GM03348 (cell line): ENCODE measurements around the gene FKBP1A.
"Not testable (repeated sequence)": the region's sequence is repeated elsewhere in the genome, so short reads cannot be mapped to it uniquely, and the experiment has no call there.

Source experiments
- DNase-seq: peaks from one replicate; pipeline ENCODE4 v3.0.0; 2012; ENCODE audit warnings: low spot score

FKBP1A gene

GRCh38 chr20:1363522-1363921 lies 29.3 kb downstream of the FKBP1A start:
- no peak for DNase-seq

GRCh38 chr20:1362484-1362883 lies 30.4 kb downstream of the FKBP1A start:
- DNase-seq: no peak

GRCh38 chr20:1360094-1360846 lies 32.6 kb downstream of the FKBP1A start:
- no peak for DNase-seq

DNA sequence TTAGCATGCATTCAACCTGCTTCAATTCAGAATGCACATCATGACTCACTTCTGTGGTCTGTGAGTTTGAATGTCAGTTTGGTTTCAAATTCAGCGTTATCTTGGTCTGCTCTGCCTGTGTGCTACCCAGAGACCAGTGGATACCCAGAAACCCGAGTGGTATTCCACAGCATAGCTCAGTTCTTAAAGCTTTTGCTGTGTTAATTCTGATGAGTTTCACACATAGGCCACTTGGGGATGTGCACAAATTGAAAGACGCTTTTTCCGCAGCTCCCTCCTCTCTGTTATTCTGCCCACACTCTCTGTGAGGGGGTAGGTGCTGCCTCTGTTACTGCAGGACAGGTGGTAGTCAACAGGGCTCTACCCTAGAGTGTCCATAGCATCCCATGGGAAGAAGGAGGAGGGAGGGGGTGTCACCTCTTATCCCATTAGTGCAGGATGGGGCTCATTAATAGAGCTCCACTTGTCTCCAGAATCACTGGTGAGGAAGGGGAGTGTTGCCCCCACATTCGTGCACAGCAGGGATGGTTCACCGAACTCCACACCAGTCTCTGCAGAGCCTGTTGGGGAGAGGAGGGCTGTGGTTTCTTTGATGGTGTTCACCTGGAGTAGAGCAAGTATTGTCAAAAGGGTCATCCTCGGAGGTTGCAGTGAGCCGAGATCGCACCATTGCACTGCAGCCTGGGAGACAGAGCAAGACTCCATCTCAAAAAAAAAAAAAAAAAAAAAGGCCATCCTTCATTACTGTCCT lies 34.8 kb downstream of the FKBP1A start:
- DNase-seq: no peak

GRCh38 chr20:1353956-1354355 lies 38.9 kb downstream of the FKBP1A start:
- no peak for DNase-seq

GRCh38 chr20:1346315-1346969 lies 46.4 kb downstream of the FKBP1A start:
- no peak for DNase-seq

- DNase-seq: no peak
Measured at GRCh38 chr20:1345756-1346093, 47.1 kb downstream of the FKBP1A start.

DNA sequence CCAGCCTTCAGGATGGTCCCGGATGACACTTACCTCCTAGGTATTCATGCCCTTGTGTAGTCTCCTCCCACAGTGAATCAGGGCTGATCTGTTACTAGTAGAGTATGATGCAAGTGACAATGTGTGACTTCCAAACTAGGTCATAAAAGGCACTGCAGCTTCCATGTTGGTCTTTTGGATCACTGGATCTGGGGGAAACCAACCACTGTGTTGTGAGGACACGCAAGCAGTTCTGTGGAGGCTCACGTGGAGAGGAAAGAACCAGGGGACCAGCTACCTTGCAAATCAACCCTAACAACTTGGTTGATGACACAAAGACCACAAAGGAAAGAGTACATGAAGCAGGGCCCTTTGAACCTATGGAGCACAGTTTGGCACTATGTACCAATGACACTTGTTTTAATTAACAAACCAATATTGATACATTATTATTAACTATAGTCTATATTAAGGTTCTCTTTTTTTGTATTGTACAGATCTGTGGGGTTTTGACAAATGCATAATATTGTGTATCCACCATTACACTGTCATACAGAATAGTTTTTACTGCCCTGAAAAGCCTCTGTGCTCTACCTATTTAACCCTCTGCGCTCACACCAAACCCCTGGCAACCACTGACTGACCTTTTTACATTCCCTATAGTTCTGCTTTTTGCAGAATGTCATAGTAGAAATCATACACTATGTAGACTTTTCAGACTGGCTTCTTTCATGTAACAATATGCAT lies 47.7 kb downstream of the FKBP1A start:
- DNase-seq: no peak

DNA sequence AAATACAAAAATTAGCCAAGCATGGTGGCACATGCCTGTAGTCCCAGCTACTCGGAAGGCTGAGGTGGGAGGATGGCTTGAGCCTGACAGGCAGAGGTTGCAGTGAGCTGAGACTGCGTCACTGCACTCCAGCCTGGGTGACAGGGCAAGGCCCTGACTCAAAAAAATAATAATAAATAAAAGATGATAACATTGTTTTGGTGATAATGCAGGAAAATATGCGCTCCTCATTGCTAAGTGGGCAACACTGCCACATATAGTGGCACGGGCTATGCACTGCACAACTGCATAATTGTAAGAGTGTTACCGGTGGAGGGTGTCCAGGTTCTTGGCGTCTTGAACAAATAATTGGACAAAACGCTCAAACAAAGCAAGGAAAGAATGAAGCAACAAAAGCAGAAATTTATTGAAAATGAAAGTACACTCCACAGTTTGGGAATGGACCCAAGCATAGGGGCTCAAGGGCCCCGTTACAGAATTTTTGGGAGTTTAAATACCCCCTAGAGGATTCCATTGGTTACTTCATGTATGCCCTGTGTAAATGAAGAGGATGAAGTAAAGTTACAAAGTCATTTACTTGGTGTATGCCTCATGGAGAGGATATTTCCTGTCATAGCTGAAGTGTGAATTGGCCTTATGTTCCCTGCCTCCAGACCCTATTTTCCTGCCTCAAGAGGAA lies 49.3 kb downstream of the FKBP1A start:
- not testable (repeated sequence) for DNase-seq

- peak; percentile 56 for DNase-seq
Measured at GRCh38 chr20:1341561-1342265, 51.1 kb downstream of the FKBP1A start.

- no peak for DNase-seq
Measured at GRCh38 chr20:1338801-1339200, 54.1 kb downstream of the FKBP1A start.

DNA sequence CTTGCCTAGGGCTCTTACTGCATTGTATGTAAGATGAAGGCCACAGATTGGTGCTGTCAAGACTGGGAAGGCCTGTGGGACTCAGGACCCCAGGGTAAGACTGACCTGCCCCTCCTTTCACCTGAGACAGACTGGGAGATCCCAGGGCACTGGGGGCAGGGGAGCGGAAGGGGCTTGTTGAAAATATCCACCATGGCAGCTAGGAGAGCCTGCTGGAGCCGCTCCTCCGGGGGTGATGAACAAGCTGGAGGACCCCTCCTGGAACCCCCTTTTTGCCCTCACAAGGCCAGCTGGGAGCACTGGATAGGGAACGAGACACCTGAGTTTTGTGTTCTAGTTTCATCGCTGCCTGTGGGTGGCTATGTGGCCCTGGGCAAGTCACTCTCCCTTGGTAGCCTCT lies 54.8 kb downstream of the FKBP1A start:
- DNase-seq: no peak

DNA sequence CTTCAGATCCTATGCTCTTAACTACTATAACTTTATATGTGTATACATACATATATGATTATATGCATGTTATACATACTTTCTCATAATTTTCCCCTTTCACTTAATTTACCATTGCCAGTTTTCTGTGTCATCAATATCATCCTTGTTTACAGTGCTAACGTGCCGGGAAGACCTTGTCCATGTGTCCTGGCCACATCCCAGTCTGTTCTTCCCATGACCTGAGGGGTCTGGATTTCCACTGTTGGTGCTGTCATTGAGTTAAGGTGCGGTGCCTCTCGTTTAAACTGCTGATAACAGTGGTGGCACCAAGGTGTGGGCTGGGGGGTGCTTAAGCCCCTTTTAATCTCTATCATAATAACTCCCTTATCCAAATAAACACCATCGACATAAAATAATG lies 55.4 kb downstream of the FKBP1A start:
- DNase-seq: no peak

DNA sequence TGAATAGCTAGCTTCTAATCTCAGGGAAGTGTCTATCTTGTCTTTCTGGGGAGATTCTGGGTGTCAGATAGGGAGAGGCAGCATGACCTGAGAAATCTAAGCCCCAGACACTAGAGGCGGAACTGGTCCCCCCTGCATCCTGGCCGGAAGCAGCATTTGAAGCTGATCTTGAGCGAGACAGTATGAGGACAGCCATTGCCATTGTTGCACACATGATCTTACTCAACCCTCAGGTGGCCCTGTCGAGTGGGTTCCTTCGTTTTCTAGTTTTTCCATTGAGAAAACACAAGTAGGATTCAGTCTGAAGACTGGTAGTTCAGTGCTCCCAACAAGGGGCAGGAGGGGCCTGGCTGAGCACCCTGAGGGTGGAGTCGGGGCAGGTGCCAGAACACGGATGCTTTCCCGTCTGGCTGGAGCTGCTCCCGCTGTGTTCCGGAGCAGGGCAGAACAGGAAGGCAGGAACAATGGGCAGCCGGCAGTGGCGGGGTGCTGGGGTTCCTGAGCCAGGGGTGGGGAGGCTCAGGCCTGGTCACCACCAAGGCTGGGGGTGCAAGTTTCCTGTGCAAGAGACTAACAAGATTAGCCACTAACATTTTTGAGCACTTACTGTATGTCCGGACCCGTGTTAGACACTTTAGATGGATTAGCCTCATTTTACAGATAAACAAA lies 56.0 kb downstream of the FKBP1A start:
- DNase-seq: peak; percentile 67

GRCh38 chr20:1335961-1336698 lies 56.7 kb downstream of the FKBP1A start:
- no peak for DNase-seq

GRCh38 chr20:1334761-1335160 lies 58.1 kb downstream of the FKBP1A start:
- no peak for DNase-seq

- DNase-seq: no peak
Measured at GRCh38 chr20:1334370-1334731, 58.5 kb downstream of the FKBP1A start.

DNA sequence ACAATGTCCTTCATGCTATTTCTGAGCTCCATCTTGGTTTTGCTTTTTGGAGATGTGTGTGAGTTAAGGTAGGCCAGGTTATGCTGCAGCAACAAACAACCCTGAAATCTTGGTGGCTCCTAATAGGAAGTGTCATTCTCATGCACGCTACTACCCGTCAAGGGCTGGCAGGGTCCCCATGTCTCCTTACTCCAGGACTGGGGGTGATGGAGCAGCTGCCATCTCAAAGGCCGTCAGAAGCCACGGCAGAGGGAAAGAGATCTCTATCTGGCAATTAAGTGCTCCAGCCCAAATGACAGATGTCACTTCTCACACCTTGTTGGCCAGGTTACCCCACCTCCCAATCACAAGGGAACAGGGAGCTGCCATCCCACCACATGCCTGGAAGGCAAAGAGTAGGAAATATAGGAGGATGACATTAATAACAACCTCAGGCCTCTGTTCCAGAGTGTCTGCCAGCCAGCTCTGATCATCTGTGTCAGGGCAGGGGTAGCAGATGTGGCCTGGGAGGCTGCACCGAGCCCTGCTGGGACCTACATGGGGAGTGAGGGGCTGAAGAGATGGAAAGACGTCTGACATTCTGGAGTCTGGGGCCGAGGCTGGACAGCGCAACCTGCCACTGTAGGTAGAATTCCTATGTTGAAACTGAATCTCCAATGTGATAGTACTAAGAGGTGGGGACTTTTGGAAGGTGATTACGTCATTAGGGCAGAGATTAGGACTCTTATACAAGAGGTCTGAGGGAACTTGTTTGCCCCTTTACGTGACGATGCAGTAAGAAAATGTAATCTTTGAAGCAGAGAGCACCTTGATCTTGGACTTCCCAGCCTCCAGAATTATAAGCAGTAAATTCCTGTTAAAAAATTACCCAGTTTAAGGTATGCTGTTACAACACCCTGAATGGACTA lies 59.1 kb downstream of the FKBP1A start:
- no peak for DNase-seq

- DNase-seq: no peak
Measured at GRCh38 chr20:1332749-1333300, 60.0 kb downstream of the FKBP1A start.
